ENCODE results near the gene PPFIBP1. TPM values are rescaled to one million over a fixed set of nuclear protein-coding genes. Genes with fewer than 3 reads are reported as not detected.

Gene PPFIBP1
- polyA plus RNA-seq, 1 of the 3 experiments (the other 2 are of a cell fraction): 55.0 TPM

- TF ChIP-seq, protein P1, sequence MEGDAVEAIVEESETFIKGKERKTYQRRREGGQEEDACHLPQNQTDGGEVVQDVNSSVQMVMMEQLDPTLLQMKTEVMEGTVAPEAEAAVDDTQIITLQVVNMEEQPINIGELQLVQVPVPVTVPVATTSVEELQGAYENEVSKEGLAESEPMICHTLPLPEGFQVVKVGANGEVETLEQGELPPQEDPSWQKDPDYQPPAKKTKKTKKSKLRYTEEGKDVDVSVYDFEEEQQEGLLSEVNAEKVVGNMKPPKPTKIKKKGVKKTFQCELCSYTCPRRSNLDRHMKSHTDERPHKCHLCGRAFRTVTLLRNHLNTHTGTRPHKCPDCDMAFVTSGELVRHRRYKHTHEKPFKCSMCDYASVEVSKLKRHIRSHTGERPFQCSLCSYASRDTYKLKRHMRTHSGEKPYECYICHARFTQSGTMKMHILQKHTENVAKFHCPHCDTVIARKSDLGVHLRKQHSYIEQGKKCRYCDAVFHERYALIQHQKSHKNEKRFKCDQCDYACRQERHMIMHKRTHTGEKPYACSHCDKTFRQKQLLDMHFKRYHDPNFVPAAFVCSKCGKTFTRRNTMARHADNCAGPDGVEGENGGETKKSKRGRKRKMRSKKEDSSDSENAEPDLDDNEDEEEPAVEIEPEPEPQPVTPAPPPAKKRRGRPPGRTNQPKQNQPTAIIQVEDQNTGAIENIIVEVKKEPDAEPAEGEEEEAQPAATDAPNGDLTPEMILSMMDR (IDR thresholded peaks at IDR 0.05): no peak
- TF ChIP-seq SIN3A (IDR thresholded peaks at IDR 0.05; ENCODE audit: borderline replicate concordance, low read depth, low read length) (no peak), TCF12 (IDR thresholded peaks at IDR 0.05) (peak; percentile 76), RAD21 (IDR thresholded peaks at IDR 0.05; ENCODE audit: low read length) (no peak)
Measured at GRCh38 chr12:27610374-27610773, 86.4 kb downstream of the PPFIBP1 start (continued).

DNA sequence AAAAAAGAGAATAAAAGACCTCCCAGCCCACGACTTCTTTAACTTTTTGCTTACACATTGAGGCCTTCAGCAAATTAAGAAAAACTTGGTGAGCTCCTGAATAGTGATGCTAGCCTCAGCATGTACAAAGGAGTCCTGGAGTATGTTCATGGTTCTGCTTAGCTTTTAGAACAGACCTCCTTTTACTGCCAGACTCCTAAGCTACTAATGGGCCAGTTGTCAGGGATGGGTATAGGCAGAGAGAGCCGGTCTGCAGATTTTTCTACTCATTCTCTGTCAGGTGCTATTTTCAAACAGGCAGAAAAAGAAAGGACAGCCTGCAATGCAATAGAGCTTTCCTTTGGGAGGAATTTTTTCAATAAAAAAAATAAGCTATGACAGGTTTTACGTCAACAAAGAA is 90.4 kb downstream of the PPFIBP1 start:
- Histone ChIP-seq H3K4me2 (0 out of 2 replicates have a peak overlapping the region, but pooled peaks have one; percentile 68), H3K36me3 (replicated peaks in 1 of 2; ENCODE audit: control insufficient read depth in 1 of 2, insufficient read depth in 2 of 2, low read length in 1 of 2) (peaks cover 0 to 11% of the 10 kb centered on the region in 2 experiments), H3K79me2 (ENCODE audit: insufficient read depth) (peaks cover 85% of the 10 kb centered on the region), H3K9me3 (no peaks in the 10 kb centered on the region), H3K9ac (no peak overlapping the region; the same call in 1 of the 2 replicates), H3K27ac (ENCODE audit: low read depth in 2 of 2, low read length in 1 of 2) (peak overlapping the region; percentile 84 to 98; a peak in 3 of 4 replicates), H3F3A (replicated peaks; ENCODE audit: insufficient read depth) (peaks cover 81% of the 10 kb centered on the region), H4K20me1 (ENCODE audit: insufficient read depth) (no peaks in the 10 kb centered on the region), H3K4me3 (ENCODE audit: low read depth in 2 of 2, low read length in 1 of 2) (no peak overlapping the region), H3K9me2 (no peaks in the 10 kb centered on the region), H3K4me1 (ENCODE audit: control insufficient read depth in 1 of 2, insufficient read depth in 2 of 2, low read depth in 1 of 2, low read length in 1 of 2) (peaks cover 5 to 71% of the 10 kb centered on the region in 2 experiments), H3K27me3 (ENCODE audit: insufficient read depth) (no peaks in the 10 kb centered on the region), H2AFZ (ENCODE audit: low read depth) (no peak overlapping the region)
- POLR2A ChIA-PET: no interaction called here
- 88% methylated on average over 3 of the region's 3 CpGs for WGBS (ENCODE audit: low lambda C conversion rate)
- CTCF ChIA-PET: no interaction called here
- TF ChIP-seq YY1 (IDR thresholded peaks at IDR 0.05; ENCODE audit: low read depth) (no peak), USF2 (IDR thresholded peaks at IDR 0.05; ENCODE audit: borderline replicate concordance, low read depth, low read length) (no peak), FOXJ3 (CRISPR knock-in tag; IDR thresholded peaks at IDR 0.05) (no peak), FOSL2 (IDR thresholded peaks at IDR 0.05; ENCODE audit: borderline replicate concordance, low read depth) (no peak), RCOR1 (IDR thresholded peaks at IDR 0.05; ENCODE audit: low read length) (no peak), NFIC (IDR thresholded peaks at IDR 0.05; ENCODE audit: borderline replicate concordance) (no peak), RFX5 (IDR thresholded peaks at IDR 0.05; ENCODE audit: low read length) (no peak), TEAD4 (IDR thresholded peaks at IDR 0.05; ENCODE audit: borderline replicate concordance, insufficient read depth) (no peak)
- TF ChIP-seq, protein P2, sequence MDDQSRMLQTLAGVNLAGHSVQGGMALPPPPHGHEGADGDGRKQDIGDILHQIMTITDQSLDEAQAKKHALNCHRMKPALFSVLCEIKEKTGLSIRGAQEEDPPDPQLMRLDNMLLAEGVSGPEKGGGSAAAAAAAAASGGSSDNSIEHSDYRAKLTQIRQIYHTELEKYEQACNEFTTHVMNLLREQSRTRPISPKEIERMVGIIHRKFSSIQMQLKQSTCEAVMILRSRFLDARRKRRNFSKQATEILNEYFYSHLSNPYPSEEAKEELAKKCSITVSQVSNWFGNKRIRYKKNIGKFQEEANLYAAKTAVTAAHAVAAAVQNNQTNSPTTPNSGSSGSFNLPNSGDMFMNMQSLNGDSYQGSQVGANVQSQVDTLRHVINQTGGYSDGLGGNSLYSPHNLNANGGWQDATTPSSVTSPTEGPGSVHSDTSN (IDR thresholded peaks at IDR 0.05): no peak
- DNase-seq: no peak

All from SK-N-SH (cell line).